GM15510 (cell line): ENCODE data around the gene FOXA3.
A peak's percentile ranks its signal among the peaks of the same experiment; 100 is the strongest.

ENCODE experiments used
- POLR2A ChIP-seq: IDR thresholded peaks from 3 replicates; pipeline ENCODE4 v1.6.1; 2011; ENCODE audit warnings: borderline replicate concordance; ENCODE audit not compliant: insufficient read length; ENCODE audit errors: extremely low read depth

The FOXA3 gene

DNA sequence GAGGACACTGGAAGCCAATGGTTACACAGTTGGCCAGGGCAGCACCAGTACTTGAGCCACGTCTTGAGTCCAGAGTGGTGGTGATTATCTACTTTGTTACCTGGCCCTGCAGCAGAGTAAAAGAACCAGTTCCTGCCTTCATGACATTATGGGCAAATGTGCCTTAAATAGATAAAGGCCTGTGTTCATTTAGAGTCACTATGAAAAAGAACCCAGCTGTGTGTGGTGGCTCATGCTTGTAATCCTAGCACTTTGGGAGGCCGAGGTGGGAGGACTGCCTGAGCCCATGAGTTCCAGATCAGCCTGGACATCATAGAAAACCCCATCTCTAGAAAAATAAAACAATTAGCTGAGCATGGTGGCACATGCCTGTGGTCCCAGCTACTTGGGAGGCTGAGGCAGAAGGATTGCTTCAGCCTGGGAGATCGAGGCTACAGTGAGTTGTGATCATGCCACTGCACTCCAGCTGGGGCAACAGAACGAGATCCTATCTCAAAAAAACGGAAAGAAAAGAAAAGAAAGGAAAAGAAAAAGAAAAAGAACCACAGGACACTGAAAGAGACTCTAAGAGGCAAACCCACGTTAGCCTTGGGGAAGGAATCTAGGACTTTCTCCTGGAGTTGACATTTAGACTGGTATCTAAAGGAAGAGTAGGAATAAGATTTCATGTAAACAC lies 25.2 kb downstream of the FOXA3 start:
- TF ChIP-seq POLR2A: no peak

GRCh38 chr19:45890877-45891276 lies 26.8 kb downstream of the FOXA3 start:
- TF ChIP-seq POLR2A: no peak

DNA sequence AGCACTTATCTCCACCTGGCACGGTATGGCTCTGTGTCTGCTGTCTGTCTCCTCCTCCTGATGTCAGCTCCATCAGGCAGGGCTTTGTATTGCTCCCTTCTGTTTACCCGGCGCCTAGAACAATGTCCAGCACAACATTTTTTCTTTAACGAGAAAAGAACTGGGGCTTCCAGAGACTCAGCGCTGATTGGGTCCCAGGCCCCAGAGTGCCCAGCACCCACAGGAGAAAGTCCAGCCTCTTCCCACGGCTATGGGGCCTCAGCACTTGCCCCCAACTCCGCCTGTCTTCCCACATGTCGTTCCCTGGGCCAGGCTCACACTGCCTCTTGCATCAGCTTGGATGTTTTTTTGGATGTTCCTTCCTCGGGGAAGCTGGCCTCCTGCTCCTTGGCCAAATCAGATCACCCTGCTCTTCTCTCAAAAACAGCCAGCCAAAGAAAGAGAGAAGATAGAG lies 31.4 kb downstream of the FOXA3 start:
- no peak for TF ChIP-seq POLR2A

- TF ChIP-seq POLR2A: no peak
Observed at GRCh38 chr19:45897261-45897812, 33.2 kb downstream of the FOXA3 start.

DNA sequence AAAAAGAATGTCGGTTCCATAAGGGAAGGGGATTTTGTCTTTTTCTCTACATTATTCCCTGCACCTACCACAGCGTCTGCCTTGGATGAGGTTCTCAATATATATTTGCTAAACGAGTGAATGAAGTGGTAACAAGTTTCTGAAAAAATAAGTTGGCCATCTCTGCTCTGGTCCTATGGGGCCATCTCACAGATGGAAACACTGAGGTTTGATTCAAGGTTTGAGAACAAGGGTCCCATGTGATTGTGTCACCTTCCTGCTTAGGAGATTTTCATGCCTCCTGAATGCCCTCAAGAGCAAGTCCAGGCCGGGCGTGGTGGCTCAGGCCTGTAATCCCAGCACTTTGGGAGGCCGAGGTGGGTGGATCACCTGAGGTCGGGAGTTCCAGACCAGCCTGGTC lies 35.1 kb downstream of the FOXA3 start:
- TF ChIP-seq POLR2A: no peak

DNA sequence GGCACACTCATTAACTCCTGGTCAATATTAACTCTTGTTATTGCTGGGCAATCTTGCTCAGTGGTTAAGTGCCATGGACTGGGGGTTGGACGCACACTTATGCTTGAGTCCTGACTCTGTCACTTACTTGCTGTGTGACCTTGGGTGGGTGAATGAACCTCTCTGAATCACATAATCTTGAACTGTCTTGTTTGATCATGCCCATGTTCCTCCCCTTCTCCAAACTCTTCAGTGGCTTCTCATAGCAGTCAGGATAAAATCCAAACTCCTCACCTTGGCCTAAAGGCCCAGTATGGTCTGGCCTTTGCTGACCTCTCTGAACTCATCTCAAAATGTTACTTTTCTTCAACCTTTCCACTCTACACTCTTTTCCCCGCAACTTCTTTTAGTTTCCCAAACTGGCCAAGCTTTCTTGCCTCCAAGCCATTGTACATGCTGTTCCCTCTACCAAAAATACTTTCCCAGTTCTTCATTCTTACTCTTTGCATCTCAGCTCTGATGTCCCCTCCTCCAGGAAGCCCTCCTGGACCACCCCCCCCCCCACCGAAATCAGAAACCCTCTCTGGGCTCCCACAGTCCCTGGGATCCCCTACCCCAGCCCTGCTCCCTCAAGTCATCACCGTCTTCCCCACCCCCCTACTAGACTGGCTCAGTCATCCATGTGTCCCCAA lies 35.9 kb downstream of the FOXA3 start:
- no peak for TF ChIP-seq POLR2A

DNA sequence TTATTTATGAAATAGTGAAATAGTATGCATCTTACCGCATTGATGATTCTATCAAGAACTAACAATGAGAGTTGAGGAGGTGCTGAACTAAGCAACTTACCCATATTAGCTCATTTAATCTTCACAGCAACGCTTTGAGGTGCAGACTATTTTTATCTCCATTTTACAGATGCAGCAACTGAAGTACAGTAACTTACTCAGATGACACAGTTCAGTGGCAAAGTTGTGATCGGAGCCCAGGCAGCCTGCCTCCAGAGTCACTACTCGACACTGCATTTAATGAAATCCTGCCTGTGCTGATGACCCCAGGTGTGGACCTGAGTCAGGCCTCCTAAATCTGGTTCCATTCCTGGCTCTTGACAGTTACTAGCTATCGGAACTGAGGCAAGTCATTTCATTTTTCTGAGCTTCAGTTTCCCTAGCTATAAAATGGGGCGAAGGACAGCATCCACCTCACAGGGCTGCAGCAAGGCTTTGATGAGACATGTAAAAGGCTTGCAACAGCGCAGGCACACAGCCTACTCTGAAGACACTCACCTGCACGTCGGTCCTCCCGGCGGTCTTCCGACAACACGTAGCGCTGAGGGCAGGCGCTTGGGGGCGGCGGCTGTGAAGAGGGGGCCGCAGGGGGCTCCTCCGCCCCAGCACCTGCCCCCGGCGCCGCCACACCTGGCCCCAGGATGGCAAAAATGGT lies 36.8 kb downstream of the FOXA3 start:
- no peak for TF ChIP-seq POLR2A

GRCh38 chr19:45901432-45901911 lies 37.3 kb downstream of the FOXA3 start:
- TF ChIP-seq POLR2A: no peak

GRCh38 chr19:45901912-45902650 lies 38.0 kb downstream of the FOXA3 start, which contains the start of gene MYPOP:
Gene MYPOP (minus strand): TSS chr19:45902613. CDS start chr19:45901773, 840 bp downstream.
- TF ChIP-seq POLR2A: no peak

GRCh38 chr19:45902651-45903625 lies 38.8 kb downstream of the FOXA3 start:
- peak; percentile 91 for TF ChIP-seq POLR2A

- TF ChIP-seq POLR2A: no peak
Observed at GRCh38 chr19:45905011-45905410, 40.9 kb downstream of the FOXA3 start.

- no peak for TF ChIP-seq POLR2A
Observed at GRCh38 chr19:45906221-45906620, 42.1 kb downstream of the FOXA3 start.

GRCh38 chr19:45908956-45909355 lies 44.8 kb downstream of the FOXA3 start:
- no peak for TF ChIP-seq POLR2A
